Mesothelial cell of epicardium (in vitro differentiated cells): Measurements from ENCODE around the gene RNF34. TPM values are rescaled to one million over a fixed set of nuclear protein-coding genes. Genes with fewer than 3 reads are reported as not detected.
"Not testable (repeated sequence)": the region's sequence is repeated elsewhere in the genome, so short reads cannot be mapped to it uniquely, and the experiment has no call there.

Experiments
- DNase-seq, 2 experiments: peaks; one replicate each; pipeline ENCODE4 v3.0.0; 2021; ENCODE audit warnings: low spot score in 2 of 2; ENCODE audit not compliant: unreplicated experiment in 2 of 2
- H3K27ac Mint-ChIP-seq: 2 replicates; pipeline ENCODE4 v1.8.0; 2021; ENCODE audit warnings: mixed read lengths
- H3K27me3 Mint-ChIP-seq: 2 replicates; pipeline ENCODE4 v1.8.0; 2021; ENCODE audit warnings: low read depth, mixed read lengths
- H3K36me3 Mint-ChIP-seq: 2 replicates; pipeline ENCODE4 v1.8.0; 2021; ENCODE audit warnings: mixed read lengths
- H3K4me1 Mint-ChIP-seq: 2 replicates; pipeline ENCODE4 v1.8.0; 2021; ENCODE audit warnings: mixed read lengths
- H3K4me3 Mint-ChIP-seq: 2 replicates; pipeline ENCODE4 v1.8.0; 2021; ENCODE audit warnings: mild to moderate bottlenecking, moderate library complexity, mixed read lengths
- H3K9me3 Mint-ChIP-seq: 2 replicates; pipeline ENCODE4 v1.8.0; 2021; ENCODE audit warnings: mixed read lengths
- total RNA-seq: library from RNA; stranded (reverse); gene quantifications from 3 replicates; pipeline ENCODE4 v1.2.1, GENCODE V29; 2021
- TF ChIP-seq, protein P1 (sequence below): fragments of 200-600 bp; sonication (generic); IDR thresholded peaks from one replicate; pipeline ENCODE4 v1.5.0; 2021; ENCODE audit warnings: antibody characterized with exemption; ENCODE audit not compliant: unreplicated experiment

Gene RNF34
- total RNA-seq, 1 donor from 2014 or later, result 41.0 TPM

DNA sequence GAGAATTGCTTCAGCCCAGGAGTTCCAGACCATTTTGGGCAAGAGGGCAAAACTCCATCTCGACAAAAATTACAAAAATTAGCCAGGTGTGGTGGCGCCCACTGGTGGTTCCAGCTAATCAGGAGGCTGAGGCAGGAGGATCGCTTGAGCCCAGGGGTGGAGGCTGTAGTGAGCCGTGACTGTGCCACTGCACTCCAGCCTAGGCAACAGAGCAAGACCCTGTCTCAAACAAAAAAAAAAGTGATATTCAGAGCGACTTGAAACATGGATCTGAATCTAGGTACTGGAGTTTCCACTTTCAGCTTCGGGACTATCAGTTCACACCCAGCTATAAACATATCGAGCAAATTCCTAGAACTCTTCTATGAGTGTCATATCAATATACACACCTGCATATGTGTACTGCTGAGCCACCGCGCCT, 16.3 kb upstream of the RNF34 start:
- Mint-ChIP-seq H3K4me3 (no peak overlapping the region), H3K9me3 (no peaks in the 10 kb centered on the region), H3K27ac (no peak overlapping the region), H3K27me3 (no peaks in the 10 kb centered on the region), H3K4me1 (peaks cover 3% of the 10 kb centered on the region), H3K36me3 (no peaks in the 10 kb centered on the region)
- no peak for DNase-seq
- TF ChIP-seq, protein P1, sequence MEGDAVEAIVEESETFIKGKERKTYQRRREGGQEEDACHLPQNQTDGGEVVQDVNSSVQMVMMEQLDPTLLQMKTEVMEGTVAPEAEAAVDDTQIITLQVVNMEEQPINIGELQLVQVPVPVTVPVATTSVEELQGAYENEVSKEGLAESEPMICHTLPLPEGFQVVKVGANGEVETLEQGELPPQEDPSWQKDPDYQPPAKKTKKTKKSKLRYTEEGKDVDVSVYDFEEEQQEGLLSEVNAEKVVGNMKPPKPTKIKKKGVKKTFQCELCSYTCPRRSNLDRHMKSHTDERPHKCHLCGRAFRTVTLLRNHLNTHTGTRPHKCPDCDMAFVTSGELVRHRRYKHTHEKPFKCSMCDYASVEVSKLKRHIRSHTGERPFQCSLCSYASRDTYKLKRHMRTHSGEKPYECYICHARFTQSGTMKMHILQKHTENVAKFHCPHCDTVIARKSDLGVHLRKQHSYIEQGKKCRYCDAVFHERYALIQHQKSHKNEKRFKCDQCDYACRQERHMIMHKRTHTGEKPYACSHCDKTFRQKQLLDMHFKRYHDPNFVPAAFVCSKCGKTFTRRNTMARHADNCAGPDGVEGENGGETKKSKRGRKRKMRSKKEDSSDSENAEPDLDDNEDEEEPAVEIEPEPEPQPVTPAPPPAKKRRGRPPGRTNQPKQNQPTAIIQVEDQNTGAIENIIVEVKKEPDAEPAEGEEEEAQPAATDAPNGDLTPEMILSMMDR, result no peak

DNA sequence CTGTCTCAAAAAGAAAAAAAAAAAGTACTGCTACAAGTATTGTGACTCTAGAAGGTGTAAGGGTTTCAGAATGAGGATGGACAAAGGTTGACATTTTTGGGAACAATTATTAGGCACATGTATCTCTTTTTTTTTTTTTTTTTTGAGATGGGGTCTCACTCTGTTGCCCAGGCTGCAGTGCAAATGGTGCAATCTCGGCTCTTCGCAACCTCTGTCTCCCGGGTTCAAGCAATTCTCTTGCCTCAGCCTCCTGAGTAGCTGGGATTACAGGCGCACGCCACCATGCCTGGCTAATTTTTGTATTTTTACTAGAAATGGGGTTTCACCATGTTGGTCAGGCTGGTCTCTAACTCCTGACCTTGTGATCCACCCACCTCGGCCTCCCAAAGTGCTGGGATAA, 15.0 kb upstream of the RNF34 start:
- H3K27ac Mint-ChIP-seq, H3K36me3 Mint-ChIP-seq, H3K4me3 Mint-ChIP-seq, H3K27me3 Mint-ChIP-seq, H3K9me3 Mint-ChIP-seq, DNase-seq, H3K4me1 Mint-ChIP-seq: not testable (repeated sequence)

DNA sequence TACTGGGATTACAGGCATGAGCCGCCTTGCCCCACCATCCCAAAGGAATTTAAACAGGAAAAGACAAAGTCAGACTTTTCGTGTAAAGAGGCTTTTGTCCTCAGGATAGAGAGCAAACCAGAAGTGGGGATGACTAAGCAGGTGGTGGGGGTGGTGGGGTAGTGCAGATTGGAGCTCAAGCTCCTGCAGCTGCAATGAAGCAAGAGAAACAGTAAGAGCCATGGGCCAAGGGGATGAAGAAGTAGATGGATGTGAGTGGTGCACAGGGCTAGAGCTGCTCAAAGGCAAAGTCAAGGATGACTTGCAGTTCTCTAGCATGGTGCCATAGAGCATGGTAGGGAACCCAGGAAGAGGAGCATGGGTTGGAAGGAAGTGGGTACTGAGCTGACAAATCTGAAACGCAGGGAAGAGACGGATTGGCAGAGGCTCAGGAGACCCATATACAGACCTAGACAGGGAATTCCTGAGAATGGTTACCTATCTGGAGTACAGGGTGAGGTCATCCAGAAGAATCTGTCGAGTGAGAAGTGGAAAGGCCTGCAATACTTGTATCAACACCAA, 11.4 kb upstream of the RNF34 start:
- H3K27me3 Mint-ChIP-seq, result no peaks in the 10 kb centered on the region
- H3K4me3 Mint-ChIP-seq, result no peak overlapping the region
- TF ChIP-seq, protein P1, result no peak
- H3K9me3 Mint-ChIP-seq, result no peaks in the 10 kb centered on the region
- no peaks in the 10 kb centered on the region for H3K36me3 Mint-ChIP-seq
- DNase-seq, result no peak
- no peak overlapping the region for H3K27ac Mint-ChIP-seq
- peaks cover 13% of the 10 kb centered on the region for H3K4me1 Mint-ChIP-seq

DNA sequence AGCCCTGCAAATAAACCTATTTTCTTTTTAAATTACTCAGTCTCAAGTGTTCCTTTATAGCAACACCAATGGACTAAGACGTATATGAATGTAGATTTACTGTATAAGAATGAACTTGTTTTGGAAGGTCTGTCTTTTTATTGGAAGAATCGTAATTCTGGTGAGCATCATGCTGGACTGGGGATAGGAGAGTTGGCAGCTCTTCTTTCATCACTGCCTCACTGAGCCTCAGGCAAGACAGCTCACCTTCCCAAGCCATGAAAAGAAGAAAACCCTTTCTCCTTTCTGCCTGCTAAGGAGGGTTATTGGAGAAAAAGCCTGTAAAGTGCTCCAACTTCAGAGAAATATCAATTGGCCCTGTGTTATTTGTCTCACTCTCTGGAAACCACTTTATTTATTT, 9.1 kb upstream of the RNF34 start:
- TF ChIP-seq, protein P1, result no peak
- DNase-seq, result no peak
- no peaks in the 10 kb centered on the region for H3K36me3 Mint-ChIP-seq
- no peaks in the 10 kb centered on the region for H3K9me3 Mint-ChIP-seq
- H3K4me3 Mint-ChIP-seq, result no peak overlapping the region
- H3K27ac Mint-ChIP-seq, result peak overlapping the region; percentile 16
- H3K4me1 Mint-ChIP-seq, result peaks cover 10% of the 10 kb centered on the region
- no peaks in the 10 kb centered on the region for H3K27me3 Mint-ChIP-seq

DNA sequence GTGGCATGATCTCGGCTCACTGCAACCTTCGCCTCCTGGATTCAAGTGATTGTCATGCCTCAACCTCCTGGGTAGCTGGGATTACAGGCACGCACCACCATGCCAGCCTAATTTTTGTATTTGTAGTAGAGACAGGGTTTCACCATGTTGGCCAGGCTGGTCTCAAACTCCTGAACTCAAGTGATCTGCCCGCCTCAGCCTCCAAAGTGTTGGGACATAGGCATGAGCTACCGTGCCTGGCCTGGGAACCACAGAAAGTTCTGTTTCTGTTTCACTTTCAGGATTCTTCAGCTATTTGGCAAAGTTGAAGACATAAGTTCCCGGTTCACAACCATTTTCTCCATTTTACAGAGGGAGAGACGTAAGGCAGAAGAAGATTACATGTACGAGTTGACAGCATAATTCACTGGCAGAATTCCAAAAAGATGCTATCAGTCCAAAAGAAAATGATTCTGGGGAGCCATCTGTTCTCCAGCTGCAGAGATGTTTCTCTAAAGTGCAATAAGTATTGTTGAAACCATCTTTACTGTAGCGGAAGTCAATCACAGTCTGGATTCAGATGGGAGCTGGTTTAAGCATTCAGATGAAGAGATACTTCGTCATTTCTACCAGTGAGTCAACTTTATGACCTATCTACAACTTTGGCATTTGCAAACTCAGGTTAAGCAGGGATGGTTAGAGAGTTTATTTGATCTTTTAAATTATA, 8.1 kb upstream of the RNF34 start:
- Mint-ChIP-seq H3K27ac (peak overlapping the region; percentile 87), H3K4me3 (peak overlapping the region; percentile 25), H3K4me1 (peaks cover 10% of the 10 kb centered on the region), H3K9me3 (no peaks in the 10 kb centered on the region), H3K36me3 (no peaks in the 10 kb centered on the region), H3K27me3 (no peaks in the 10 kb centered on the region)
- DNase-seq, result no peak
- TF ChIP-seq, protein P1, result no peak

DNA sequence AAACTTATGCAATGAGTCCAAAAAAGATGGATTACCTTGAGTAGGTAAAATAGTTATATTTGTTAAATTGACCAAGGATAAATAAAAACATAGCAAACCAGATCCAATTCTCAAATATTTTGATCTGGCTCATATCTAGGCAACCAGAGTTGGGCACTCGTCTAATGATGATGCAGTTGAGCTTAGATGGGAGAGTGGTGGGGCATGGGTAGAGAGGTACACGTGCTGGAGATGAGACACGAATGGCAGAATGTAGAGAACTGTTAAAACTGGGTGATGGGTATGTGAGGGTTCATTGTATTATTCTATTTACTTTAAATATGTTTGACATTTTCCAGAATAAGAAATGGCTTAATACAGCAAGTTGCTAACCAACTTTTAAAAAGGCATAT, 7.6 kb upstream of the RNF34 start:
- H3K36me3 Mint-ChIP-seq, result no peaks in the 10 kb centered on the region
- no peaks in the 10 kb centered on the region for H3K27me3 Mint-ChIP-seq
- no peaks in the 10 kb centered on the region for H3K9me3 Mint-ChIP-seq
- H3K4me1 Mint-ChIP-seq, result peaks cover 10% of the 10 kb centered on the region
- DNase-seq, result no peak
- H3K4me3 Mint-ChIP-seq, result no peak overlapping the region
- TF ChIP-seq, protein P1, result no peak
- H3K27ac Mint-ChIP-seq, result no peak overlapping the region
